GM12878 (cell line): ENCODE results near the gene DNAJA2. TPM values are rescaled to one million over a fixed set of nuclear protein-coding genes. Genes with fewer than 3 reads are reported as not detected.

Experiments
- ATAC-seq: fragments of 200-7000 bp; cut with Tn5 transposase; 3 replicates; pipeline ENCODE4 v1.9.1; 2020; ENCODE audit warnings: mild to moderate bottlenecking, moderate library complexity
- BruUV-seq: library from RNA; stranded (reverse); fragments of 400-500 nt; replicated peaks from 2 replicates; lab custom pipeline; 2021; lab: Mats Ljungman, UMichigan
- CTCF ChIA-PET: fragments of 300-600 bp; sonication (Branson Sonifier 250); formaldehyde crosslinking; extraction: SDS; loops from one replicate; lab custom pipeline; 2021; ENCODE audit warnings: inconsistent platforms; lab: Yijun Ruan, JAX
- POLR2A ChIA-PET: fragments of 350-600 bp; formaldehyde crosslinking; extraction: SDS; loops from one replicate; lab custom pipeline; 2021; ENCODE audit warnings: inconsistent platforms; lab: Charles Lee
- RAD21 ChIA-PET: fragments of 300-600 bp; sonication (Branson Sonifier 250); formaldehyde crosslinking; loops from one replicate; lab custom pipeline; 2023; ENCODE audit warnings: antibody characterized with exemption; ENCODE audit not compliant: unreplicated experiment; lab: Charles Lee
- SMC1A ChIA-PET: fragments of 300-600 bp; sonication (Branson Sonifier 250); formaldehyde crosslinking; loops from one replicate; lab custom pipeline; 2023; ENCODE audit not compliant: unreplicated experiment, uncharacterized antibody; lab: Charles Lee
- DNase-seq: peaks from one replicate; pipeline ENCODE4 v3.0.0-alpha.2; 2011; ENCODE audit warnings: low read depth, low spot score
- FAIRE-seq: peaks from 3 replicates; lab custom pipeline; 2011; peaks lifted over from hg19 to GRCh38; lab: Jason Lieb, UNC
- H2AFZ ChIP-seq: 2 replicates; pipeline ENCODE4 v1.6.0; 2011; ENCODE audit warnings: low read depth, low read length, control low read depth; ENCODE audit not compliant: control insufficient read depth
- H3K27ac ChIP-seq: 2 replicates; pipeline ENCODE4 v1.5.1; 2011; ENCODE audit warnings: control low read depth; ENCODE audit not compliant: control insufficient read depth, insufficient read depth
- H3K27me3 ChIP-seq, 2 experiments: replicated peaks in 1 of 2; 2 replicates each; pipeline versions ENCODE4 v1.6.0 to v1.6.1; 2011; ENCODE audit warnings: low read length in 1 of 2; ENCODE audit not compliant: control insufficient read depth in 2 of 2, insufficient read depth in 2 of 2
- H3K36me3 ChIP-seq, 2 experiments: 2 replicates each; pipeline ENCODE4 v1.5.1; 2011; ENCODE audit warnings: low read length in 1 of 2; ENCODE audit not compliant: control insufficient read depth in 2 of 2, insufficient read depth in 2 of 2
- H3K4me1 ChIP-seq: 2 replicates; pipeline ENCODE4 v1.6.1; 2011; ENCODE audit warnings: mild to moderate bottlenecking, low read length, moderate library complexity, mixed read lengths; ENCODE audit not compliant: control insufficient read depth, insufficient read depth
- H3K4me2 ChIP-seq: 2 replicates; pipeline ENCODE4 v1.6.0; 2011; ENCODE audit warnings: control low read depth; ENCODE audit not compliant: control insufficient read depth, insufficient read depth
- H3K4me3 ChIP-seq: fragments of 200-600 bp; sonication (generic); 2 replicates; pipeline ENCODE4 v1.5.1; 2016
- H3K79me2 ChIP-seq: 2 replicates; pipeline ENCODE4 v1.6.0; 2011; ENCODE audit warnings: low read length; ENCODE audit not compliant: control insufficient read depth, insufficient read depth
- H3K9ac ChIP-seq: 2 replicates; pipeline ENCODE4 v1.8.0; 2011; ENCODE audit warnings: low read length, control low read depth, mixed read lengths; ENCODE audit not compliant: control insufficient read depth, insufficient read depth
- H3K9me3 ChIP-seq: replicated peaks from 3 replicates; pipeline ENCODE4 v1.5.1; 2011; ENCODE audit warnings: mild to moderate bottlenecking, low read length; ENCODE audit not compliant: control insufficient read depth, insufficient read depth
- H4K20me1 ChIP-seq: 2 replicates; pipeline ENCODE4 v1.6.0; 2011; ENCODE audit not compliant: control insufficient read depth, insufficient read depth
- EED ChIP-seq: sonication (generic); IDR thresholded peaks from 2 replicates; pipeline ENCODE4 v1.6.1; 2016; ENCODE audit warnings: antibody characterized with exemption, low read depth
- EP300 ChIP-seq, 2 experiments: fragments of 150-350 bp in 1 of 2; IDR thresholded peaks; 2 replicates each; pipeline ENCODE4 v1.6.1; 2011 to 2012; ENCODE audit warnings: low read depth in 2 of 2, low read length in 2 of 2, borderline replicate concordance in 1 of 2, improper control_type of control experiment in 1 of 2, inconsistent platforms in 1 of 2; ENCODE audit not compliant: control insufficient read depth in 1 of 2
- KDM1A ChIP-seq: fragments of 200-600 bp; sonication (generic); IDR thresholded peaks from 2 replicates; pipeline ENCODE4 v1.6.1; 2016; ENCODE audit warnings: borderline replicate concordance
- POLR2AphosphoS5 ChIP-seq: IDR thresholded peaks from 2 replicates; pipeline ENCODE4 v1.6.1; 2011; ENCODE audit warnings: mild to moderate bottlenecking, low read length, inconsistent platforms
- TAF1 ChIP-seq: IDR thresholded peaks from 2 replicates; pipeline ENCODE4 v1.6.1; 2011; ENCODE audit warnings: mild to moderate bottlenecking, low read depth, low read length, borderline replicate concordance
- USF2 ChIP-seq: IDR thresholded peaks from 2 replicates; pipeline ENCODE4 v1.6.1; 2011; ENCODE audit warnings: low read depth, low read length, improper control_type of control experiment, borderline replicate concordance
- WGBS: methylation state at CpG from one replicate; pipeline ENCODE4 v1.1.6; 2016; ENCODE audit warnings: low lambda C conversion rate; ENCODE audit not compliant: insufficient replicate concordance, insufficient coverage; ENCODE audit errors: missing lambda C conversion rate; 5-methylcytosine and 5-hydroxymethylcytosine counted together
- in situ Hi-C: fragments of 300-500 bp; cut with MboI; formaldehyde crosslinking; loops from 9 replicates; pipeline ENCODE4 v1.14.3; 2018; ENCODE audit warnings: mixed read lengths
- intact Hi-C: fragments of 100-400 bp; cut with micrococcal nuclease; formaldehyde crosslinking; loops from one replicate; pipeline ENCODE4 v1.14.2; 2022; ENCODE audit not compliant: unreplicated experiment
- polyA plus RNA-seq, 11 experiments: library from polyadenylated mRNA; depleted of rRNA in 4 of 11; unstranded in 6 of 11; stranded (reverse) in 5 of 11; fragments of >200 nt; fragmentation: Nextera tagmentation in 4 of 11; fragmentation: Illumina TruSeq in 1 of 11; extraction: Ambion mirVana in 4 of 11; extraction: Trizol in 1 of 11; gene quantifications; 1 replicate in 1 of 11; 2 replicates in 10 of 11; pipeline versions ENCODE4 v1.2.1 to v1.2.3, GENCODE V29; 2011 to 2016; ENCODE audit warnings: inconsistent platforms in 2 of 11, missing spikeins in 2 of 11, low read depth in 1 of 11
- total RNA-seq, 4 experiments: library from RNA; depleted of rRNA in 3 of 4; stranded (reverse); fragments of >200 nt in 3 of 4; fragmentation: Illumina TruSeq in 1 of 4; extraction: Trizol in 1 of 4; gene quantifications; 2 replicates each; pipeline versions ENCODE4 v1.2.1 to v1.2.3, GENCODE V29; 2013 to 2021
- TF ChIP-seq, protein P1 (sequence below): fragments of 450-650 bp; IDR thresholded peaks from 2 replicates; pipeline ENCODE4 v1.6.1; 2017; ENCODE audit warnings: low read depth, mild to moderate bottlenecking, moderate library complexity
- TF ChIP-seq, protein P2 (sequence below): IDR thresholded peaks from 2 replicates; pipeline ENCODE4 v1.6.1; 2011; ENCODE audit warnings: low read depth, mild to moderate bottlenecking, low read length, moderate library complexity, borderline replicate concordance; ENCODE audit errors: extremely low read depth

The DNAJA2 gene
- total and polyA plus RNA-seq, 10 of the 15 experiments (the other 5 are each of a cell fraction or from before 2014, with no cell fraction given) = 26.2 to 96.4 (median 58.1) TPM

GRCh38 chr16:46926470-46927225 is 46.8 kb downstream of the DNAJA2 start:
- intact Hi-C loops = no loop called here
- POLR2A ChIA-PET = interaction anchor here (0.6 kb wide), 1 partner anchor 41 kb away, joined by 3 read pairs; no protein-coding TSS in a partner anchor

GRCh38 chr16:46924402-46924801 is 49.1 kb downstream of the DNAJA2 start:
- H3K9me3 ChIP-seq = no peaks in the 10 kb centered on the region
- H3K9ac ChIP-seq = no peak overlapping the region
- no peak overlapping the region for H3K4me3 ChIP-seq
- peaks cover 5% of the 10 kb centered on the region for H3K4me1 ChIP-seq
- no TSS peak for BruUV-seq
- H3K36me3 ChIP-seq = peaks cover 0 to 3% of the 10 kb centered on the region in 2 experiments; a peak in 2 of 4 replicates
- no peak overlapping the region for H3K4me2 ChIP-seq
- POLR2A ChIA-PET = no interaction called here
- FAIRE-seq (no peak), ATAC-seq (no peak), DNase-seq (no peak)
- RAD21 ChIA-PET = interaction anchor here (1.1 kb wide), 1 partner anchor 71 kb away, joined by 3 read pairs; no protein-coding TSS in a partner anchor
- no peak overlapping the region for H2AFZ ChIP-seq
- in situ Hi-C loops = loop anchor here (5.0 kb wide), 1 partner anchor 67 kb away; no protein-coding TSS in a partner anchor
- CTCF ChIA-PET = no interaction called here
- SMC1A ChIA-PET = interaction anchor here (1.5 kb wide), 1 partner anchor 70 kb away, joined by 5 read pairs; no protein-coding TSS in a partner anchor
- no peaks in the 10 kb centered on the region for H3K79me2 ChIP-seq
- no peak overlapping the region for H3K27ac ChIP-seq
- 88% methylated on average over 6 of the region's 6 CpGs for WGBS
- intact Hi-C loops = no loop called here
- no peaks in the 10 kb centered on the region for H3K27me3 ChIP-seq
- H4K20me1 ChIP-seq = no peaks in the 10 kb centered on the region
- TF ChIP-seq KDM1A (no peak), POLR2AphosphoS5 (no peak), USF2 (no peak), EED (no peak), EP300 (IDR thresholded peaks at IDR 0.05; ENCODE audit: borderline replicate concordance in 1 of 2, control insufficient read depth in 1 of 2, low read depth in 2 of 2, low read length in 2 of 2) (no peak), TAF1 (no peak)
- TF ChIP-seq, protein P1, sequence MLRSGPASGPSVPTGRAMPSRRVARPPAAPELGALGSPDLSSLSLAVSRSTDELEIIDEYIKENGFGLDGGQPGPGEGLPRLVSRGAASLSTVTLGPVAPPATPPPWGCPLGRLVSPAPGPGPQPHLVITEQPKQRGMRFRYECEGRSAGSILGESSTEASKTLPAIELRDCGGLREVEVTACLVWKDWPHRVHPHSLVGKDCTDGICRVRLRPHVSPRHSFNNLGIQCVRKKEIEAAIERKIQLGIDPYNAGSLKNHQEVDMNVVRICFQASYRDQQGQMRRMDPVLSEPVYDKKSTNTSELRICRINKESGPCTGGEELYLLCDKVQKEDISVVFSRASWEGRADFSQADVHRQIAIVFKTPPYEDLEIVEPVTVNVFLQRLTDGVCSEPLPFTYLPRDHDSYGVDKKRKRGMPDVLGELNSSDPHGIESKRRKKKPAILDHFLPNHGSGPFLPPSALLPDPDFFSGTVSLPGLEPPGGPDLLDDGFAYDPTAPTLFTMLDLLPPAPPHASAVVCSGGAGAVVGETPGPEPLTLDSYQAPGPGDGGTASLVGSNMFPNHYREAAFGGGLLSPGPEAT = no peak

More at GRCh38 chr16:46926470-46927225, 46.8 kb downstream of the DNAJA2 start:
- DNase-seq (no peak), ATAC-seq (no peak), FAIRE-seq (no peak)
- BruUV-seq = no TSS peak
- no peak overlapping the region for H2AFZ ChIP-seq
- H3K9ac ChIP-seq = no peak overlapping the region
- H3K4me1 ChIP-seq = no peaks in the 10 kb centered on the region
- in situ Hi-C loops = loop anchor here (5.0 kb wide), 1 partner anchor 254 kb away; no protein-coding TSS in a partner anchor
- ChIA-PET CTCF (interaction anchor here (0.7 to 5.7 kb wide), 8 partner anchors 16 to 1238 kb away, joined by 3 to 70 read pairs (median 7); no protein-coding TSS in a partner anchor), RAD21 (interaction anchor here (0.6 kb wide), 2 partner anchors 56 to 126 kb away, joined by 3 read pairs; no protein-coding TSS in a partner anchor), SMC1A (interaction anchor here (1.0 to 1.5 kb wide), 3 partner anchors 9 to 73 kb away, joined by 3 to 5 read pairs (median 4); no protein-coding TSS in a partner anchor)
- H3K27ac ChIP-seq = no peak overlapping the region
- TF ChIP-seq, protein P2, sequence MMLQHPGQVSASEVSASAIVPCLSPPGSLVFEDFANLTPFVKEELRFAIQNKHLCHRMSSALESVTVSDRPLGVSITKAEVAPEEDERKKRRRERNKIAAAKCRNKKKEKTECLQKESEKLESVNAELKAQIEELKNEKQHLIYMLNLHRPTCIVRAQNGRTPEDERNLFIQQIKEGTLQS = no peak
- H3K9me3 ChIP-seq = no peaks in the 10 kb centered on the region
- no peaks in the 10 kb centered on the region for H3K27me3 ChIP-seq
- H3K4me2 ChIP-seq = no peak overlapping the region
- H4K20me1 ChIP-seq = no peaks in the 10 kb centered on the region
- 77% methylated on average over 13 of the region's 13 CpGs for WGBS
- H3K79me2 ChIP-seq = no peaks in the 10 kb centered on the region
- no peak overlapping the region for H3K4me3 ChIP-seq
- H3K36me3 ChIP-seq = peaks cover 0 to 3% of the 10 kb centered on the region in 2 experiments; a peak in 2 of 4 replicates
